Dermis microvascular lymphatic vessel endothelial cell (primary cell): Measurements from ENCODE around the gene CORIN. TPM values are rescaled to one million over a fixed set of nuclear protein-coding genes. Genes with fewer than 3 reads are reported as not detected.
"Not testable (repeated sequence)": the region's sequence is repeated elsewhere in the genome, so short reads cannot be mapped to it uniquely, and the experiment has no call there.

Experiments used
- DNase-seq, 2 donors: peaks; one replicate each; pipeline versions ENCODE4 v3.0.0 to v3.0.0-alpha.2; 2010; ENCODE audit warnings: low read depth in 2 of 2
- total RNA-seq: library from RNA; depleted of rRNA; stranded (reverse); fragments of >200 nt; gene quantifications from 2 replicates; pipeline ENCODE4 v1.2.1, GENCODE V29; 2014

The CORIN gene
- total RNA-seq, 1 donor from 2014 or later: under 0.01 TPM

- no peak for DNase-seq
Observed at GRCh38 chr4:47566969-47567368, 270.9 kb downstream of the CORIN start.

GRCh38 chr4:47566566-47566965, 271.3 kb downstream of the CORIN start:
- no peak for DNase-seq

GRCh38 chr4:47562297-47562696, 275.6 kb downstream of the CORIN start:
- DNase-seq: no peak

GRCh38 chr4:47561331-47561730, 276.5 kb downstream of the CORIN start:
- DNase-seq: no peak

- no peak for DNase-seq
Observed at GRCh38 chr4:47560682-47561081, 277.2 kb downstream of the CORIN start.

- DNase-seq: no peak
Observed at GRCh38 chr4:47557255-47557654, 280.6 kb downstream of the CORIN start.

GRCh38 chr4:47555920-47556319, 281.9 kb downstream of the CORIN start:
- DNase-seq: not testable (repeated sequence)

GRCh38 chr4:47553329-47554125, 284.3 kb downstream of the CORIN start:
- no peak for DNase-seq

- DNase-seq: no peak
Observed at GRCh38 chr4:47551682-47552081, 286.2 kb downstream of the CORIN start.

- DNase-seq: no peak
Observed at GRCh38 chr4:47550899-47551548, 286.8 kb downstream of the CORIN start.

GRCh38 chr4:47550357-47550756, 287.5 kb downstream of the CORIN start:
- not testable (repeated sequence) for DNase-seq

Other genes starting within 250 kb of the CORIN start
- gene NFXL1, start 76.5 kb upstream of the CORIN start, total RNA-seq: 3.7 and 4.7 TPM in 2 replicates
- not detected in 2 replicates for gene CNGA1, start 178.6 kb upstream of the CORIN start, total RNA-seq
- 0.38 and 0.39 TPM in 2 replicates for gene NIPAL1, start 178.7 kb upstream of the CORIN start, total RNA-seq